Measurements from ENCODE around the gene GBA2.
A peak's percentile ranks its signal among the peaks of the same experiment; 100 is the strongest.

Gene GBA2

GRCh38 chr9:35774907-35775635, 26.0 kb upstream of the GBA2 start:
- Mint-ChIP-seq H3K36me3 (ENCODE audit: low read depth) (peaks cover 5% of the 10 kb centered on the region), H3K4me3 (no peak overlapping the region), H3K4me1 (ENCODE audit: low read depth) (peaks cover 9% of the 10 kb centered on the region), H3K9me3 (no peaks in the 10 kb centered on the region), H3K27me3 (no peaks in the 10 kb centered on the region), H3K27ac (peak overlapping the region; percentile 24)

- H3K36me3 Mint-ChIP-seq (ENCODE audit: low read depth): no peaks in the 10 kb centered on the region
- no peaks in the 10 kb centered on the region for H3K27me3 Mint-ChIP-seq
- no peak overlapping the region for H3K27ac Mint-ChIP-seq
- peaks cover 12% of the 10 kb centered on the region for H3K4me1 Mint-ChIP-seq (ENCODE audit: low read depth)
- H3K9me3 Mint-ChIP-seq: no peaks in the 10 kb centered on the region
- no peak overlapping the region for H3K4me3 Mint-ChIP-seq
Measured at GRCh38 chr9:35771943-35772342, 22.9 kb upstream of the GBA2 start.

GRCh38 chr9:35771534-35771933, 22.5 kb upstream of the GBA2 start:
- H3K4me3 Mint-ChIP-seq: no peak overlapping the region
- no peaks in the 10 kb centered on the region for H3K9me3 Mint-ChIP-seq
- no peaks in the 10 kb centered on the region for H3K36me3 Mint-ChIP-seq (ENCODE audit: low read depth)
- no peak overlapping the region for H3K27ac Mint-ChIP-seq
- H3K4me1 Mint-ChIP-seq (ENCODE audit: low read depth): peaks cover 15% of the 10 kb centered on the region
- no peaks in the 10 kb centered on the region for H3K27me3 Mint-ChIP-seq

- Mint-ChIP-seq H3K4me1 (ENCODE audit: low read depth) (peaks cover 19% of the 10 kb centered on the region), H3K27ac (no peak overlapping the region), H3K36me3 (ENCODE audit: low read depth) (no peaks in the 10 kb centered on the region), H3K9me3 (no peaks in the 10 kb centered on the region), H3K27me3 (no peaks in the 10 kb centered on the region), H3K4me3 (no peak overlapping the region)
Measured at GRCh38 chr9:35771075-35771433, 22.0 kb upstream of the GBA2 start.

GRCh38 chr9:35769763-35770162, 20.7 kb upstream of the GBA2 start:
- Mint-ChIP-seq H3K27me3 (no peaks in the 10 kb centered on the region), H3K27ac (no peak overlapping the region), H3K9me3 (no peaks in the 10 kb centered on the region), H3K4me3 (no peak overlapping the region), H3K36me3 (ENCODE audit: low read depth) (no peaks in the 10 kb centered on the region), H3K4me1 (ENCODE audit: low read depth) (peaks cover 11% of the 10 kb centered on the region)

GRCh38 chr9:35767458-35767857, 18.4 kb upstream of the GBA2 start:
- H3K27me3 Mint-ChIP-seq: no peaks in the 10 kb centered on the region
- no peaks in the 10 kb centered on the region for H3K9me3 Mint-ChIP-seq
- no peaks in the 10 kb centered on the region for H3K36me3 Mint-ChIP-seq (ENCODE audit: low read depth)
- no peak overlapping the region for H3K27ac Mint-ChIP-seq
- peaks cover 11% of the 10 kb centered on the region for H3K4me1 Mint-ChIP-seq (ENCODE audit: low read depth)
- no peak overlapping the region for H3K4me3 Mint-ChIP-seq

GRCh38 chr9:35766997-35767396, 18.0 kb upstream of the GBA2 start:
- H3K27ac Mint-ChIP-seq: no peak overlapping the region
- H3K4me3 Mint-ChIP-seq: no peak overlapping the region
- H3K27me3 Mint-ChIP-seq: no peaks in the 10 kb centered on the region
- H3K36me3 Mint-ChIP-seq (ENCODE audit: low read depth): peaks cover under 1% of the 10 kb centered on the region
- no peaks in the 10 kb centered on the region for H3K9me3 Mint-ChIP-seq
- H3K4me1 Mint-ChIP-seq (ENCODE audit: low read depth): peaks cover 11% of the 10 kb centered on the region

- Mint-ChIP-seq H3K9me3 (no peaks in the 10 kb centered on the region), H3K4me1 (ENCODE audit: low read depth) (peaks cover 25% of the 10 kb centered on the region), H3K4me3 (no peak overlapping the region), H3K36me3 (ENCODE audit: low read depth) (peaks cover 16% of the 10 kb centered on the region), H3K27me3 (no peaks in the 10 kb centered on the region), H3K27ac (no peak overlapping the region)
Measured at GRCh38 chr9:35763803-35764202, 14.8 kb upstream of the GBA2 start.

GRCh38 chr9:35763181-35763580, 14.2 kb upstream of the GBA2 start:
- Mint-ChIP-seq H3K9me3 (no peaks in the 10 kb centered on the region), H3K27ac (no peak overlapping the region), H3K4me3 (no peak overlapping the region), H3K27me3 (no peaks in the 10 kb centered on the region), H3K4me1 (ENCODE audit: low read depth) (peaks cover 31% of the 10 kb centered on the region), H3K36me3 (ENCODE audit: low read depth) (peaks cover 16% of the 10 kb centered on the region)

GRCh38 chr9:35760651-35761050, 11.6 kb upstream of the GBA2 start:
- H3K4me3 Mint-ChIP-seq: no peak overlapping the region
- peaks cover 16% of the 10 kb centered on the region for H3K36me3 Mint-ChIP-seq (ENCODE audit: low read depth)
- peaks cover 39% of the 10 kb centered on the region for H3K4me1 Mint-ChIP-seq (ENCODE audit: low read depth)
- no peak overlapping the region for H3K27ac Mint-ChIP-seq
- no peaks in the 10 kb centered on the region for H3K9me3 Mint-ChIP-seq
- no peaks in the 10 kb centered on the region for H3K27me3 Mint-ChIP-seq

GRCh38 chr9:35759795-35760194, 10.8 kb upstream of the GBA2 start:
- Mint-ChIP-seq H3K9me3 (no peaks in the 10 kb centered on the region), H3K4me1 (ENCODE audit: low read depth) (peaks cover 39% of the 10 kb centered on the region), H3K27ac (no peak overlapping the region), H3K36me3 (ENCODE audit: low read depth) (peaks cover 16% of the 10 kb centered on the region), H3K4me3 (peak overlapping the region; percentile 1), H3K27me3 (no peaks in the 10 kb centered on the region)

GRCh38 chr9:35758475-35759050, 9.5 kb upstream of the GBA2 start:
- Mint-ChIP-seq H3K36me3 (ENCODE audit: low read depth) (peaks cover 16% of the 10 kb centered on the region), H3K4me3 (peak overlapping the region; percentile 97), H3K4me1 (ENCODE audit: low read depth) (peaks cover 39% of the 10 kb centered on the region), H3K9me3 (no peaks in the 10 kb centered on the region), H3K27ac (peak overlapping the region; percentile 47), H3K27me3 (no peaks in the 10 kb centered on the region)

- H3K4me3 Mint-ChIP-seq: peak overlapping the region; percentile 97
- no peaks in the 10 kb centered on the region for H3K9me3 Mint-ChIP-seq
- H3K27me3 Mint-ChIP-seq: no peaks in the 10 kb centered on the region
- H3K4me1 Mint-ChIP-seq (ENCODE audit: low read depth): peaks cover 39% of the 10 kb centered on the region
- no peak overlapping the region for H3K27ac Mint-ChIP-seq
- peaks cover 16% of the 10 kb centered on the region for H3K36me3 Mint-ChIP-seq (ENCODE audit: low read depth)
Measured at GRCh38 chr9:35757892-35758275, 8.9 kb upstream of the GBA2 start.

- peaks cover 39% of the 10 kb centered on the region for H3K4me1 Mint-ChIP-seq (ENCODE audit: low read depth)
- H3K27ac Mint-ChIP-seq: peak overlapping the region; percentile 95
- H3K27me3 Mint-ChIP-seq: no peaks in the 10 kb centered on the region
- peak overlapping the region; percentile 97 for H3K4me3 Mint-ChIP-seq
- peaks cover 22% of the 10 kb centered on the region for H3K36me3 Mint-ChIP-seq (ENCODE audit: low read depth)
- H3K9me3 Mint-ChIP-seq: no peaks in the 10 kb centered on the region
Measured at GRCh38 chr9:35757226-35757891, 8.3 kb upstream of the GBA2 start.

GRCh38 chr9:35756275-35757225, 7.5 kb upstream of the GBA2 start:
- peaks cover 39% of the 10 kb centered on the region for H3K4me1 Mint-ChIP-seq (ENCODE audit: low read depth)

More at GRCh38 chr9:35756275-35757225, 7.5 kb upstream of the GBA2 start:
- no peaks in the 10 kb centered on the region for H3K9me3 Mint-ChIP-seq
- peak overlapping the region; percentile 95 for H3K27ac Mint-ChIP-seq
- H3K36me3 Mint-ChIP-seq (ENCODE audit: low read depth): peaks cover 21% of the 10 kb centered on the region
- H3K27me3 Mint-ChIP-seq: no peaks in the 10 kb centered on the region
- H3K4me3 Mint-ChIP-seq: peak overlapping the region; percentile 97
